Smooth muscle cell (in vitro differentiated cells): ENCODE measurements around the gene FARP1. TPM values are rescaled to one million over a fixed set of nuclear protein-coding genes. Genes with fewer than 3 reads are reported as not detected.

Source experiments
- DNase-seq: peaks from one replicate; lab custom pipeline; 2025; ENCODE audit not compliant: unreplicated experiment; lab: John Stamatoyannopoulos, UW
- H2AFZ ChIP-seq: fragments of 200-600 bp; sonication (generic); 2 replicates; pipeline ENCODE4 v1.6.0; 2016; ENCODE audit warnings: antibody characterized with exemption, low read depth, mild to moderate bottlenecking
- H3F3A ChIP-seq: fragments of 200-600 bp; sonication (generic); 2 replicates; pipeline ENCODE4 v1.6.0; 2017; ENCODE audit warnings: antibody characterized with exemption, low read depth
- H3K27ac ChIP-seq: fragments of 200-600 bp; sonication (generic); 2 replicates; pipeline ENCODE4 v1.5.1; 2016; ENCODE audit warnings: low read depth, mild to moderate bottlenecking
- H3K27me3 ChIP-seq: fragments of 200-600 bp; sonication (generic); 2 replicates; pipeline ENCODE4 v1.6.1; 2016; ENCODE audit warnings: low read depth, mild to moderate bottlenecking
- H3K36me3 ChIP-seq: fragments of 200-600 bp; sonication (generic); 2 replicates; pipeline ENCODE4 v1.5.1; 2016; ENCODE audit warnings: low read depth
- H3K4me1 ChIP-seq: fragments of 200-600 bp; sonication (generic); 2 replicates; pipeline ENCODE4 v1.5.1; 2016; ENCODE audit warnings: low read depth
- H3K4me2 ChIP-seq: fragments of 200-600 bp; sonication (generic); 2 replicates; pipeline ENCODE4 v1.6.0; 2016; ENCODE audit warnings: mild to moderate bottlenecking
- H3K4me3 ChIP-seq: fragments of 200-600 bp; sonication (generic); 2 replicates; pipeline ENCODE4 v1.5.1; 2016; ENCODE audit warnings: mild to moderate bottlenecking
- H3K79me2 ChIP-seq: fragments of 200-600 bp; sonication (generic); 2 replicates; pipeline ENCODE4 v1.6.0; 2016; ENCODE audit warnings: low read depth, mild to moderate bottlenecking
- H3K9ac ChIP-seq: fragments of 200-600 bp; sonication (generic); 2 replicates; pipeline ENCODE4 v1.6.0; 2016; ENCODE audit warnings: low read depth
- H3K9me3 ChIP-seq: fragments of 200-600 bp; sonication (generic); replicated peaks from 2 replicates; pipeline ENCODE4 v1.5.1; 2016; ENCODE audit warnings: low read depth
- H4K20me1 ChIP-seq: fragments of 200-600 bp; sonication (generic); 2 replicates; pipeline ENCODE4 v1.6.0; 2016; ENCODE audit warnings: low read depth
- CTCF ChIP-seq: fragments of 200-600 bp; sonication (generic); IDR thresholded peaks from 2 replicates; pipeline ENCODE4 v1.5.1; 2017; ENCODE audit warnings: borderline replicate concordance, mild to moderate bottlenecking, antibody characterized with exemption; ENCODE audit not compliant: insufficient read depth, poor library complexity, severe bottlenecking
- WGBS: methylation state at CpG from one replicate; pipeline ENCODE4 v1.1.7; 2016; ENCODE audit warnings: low lambda C conversion rate; 5-methylcytosine and 5-hydroxymethylcytosine counted together
- polyA plus RNA-seq: library from polyadenylated mRNA; unstranded; fragments of >200 nt; fragmentation: Nextera tagmentation; extraction: Ambion mirVana; gene quantifications from 2 replicates; pipeline ENCODE4 v1.2.1, GENCODE V29; 2016
- total RNA-seq: library from RNA; depleted of rRNA; stranded (reverse); fragments of >200 nt; gene quantifications from 2 replicates; pipeline ENCODE4 v1.2.3, GENCODE V29; 2014

FARP1 gene
- total and polyA plus RNA-seq, 2 experiments from 2014 or later: 59.4 to 104 TPM

GRCh38 chr13:98254513-98254912, 111.6 kb downstream of the FARP1 start:
- TF ChIP-seq CTCF: no peak
- Histone ChIP-seq H2AFZ (no peak overlapping the region), H3K4me1 (peaks cover 17% of the 10 kb centered on the region), H3F3A (peaks cover 7% of the 10 kb centered on the region), H3K4me3 (no peak overlapping the region), H3K4me2 (peak overlapping the region; percentile 75), H3K27ac (peak overlapping the region; percentile 87), H3K27me3 (no peaks in the 10 kb centered on the region), H4K20me1 (no peaks in the 10 kb centered on the region), H3K9ac (no peak overlapping the region), H3K79me2 (peaks cover 52% of the 10 kb centered on the region), H3K9me3 (no peaks in the 10 kb centered on the region), H3K36me3 (no peaks in the 10 kb centered on the region)
- no peak for DNase-seq
- WGBS: 58% methylated on average over 2 of the region's 2 CpGs

DNA sequence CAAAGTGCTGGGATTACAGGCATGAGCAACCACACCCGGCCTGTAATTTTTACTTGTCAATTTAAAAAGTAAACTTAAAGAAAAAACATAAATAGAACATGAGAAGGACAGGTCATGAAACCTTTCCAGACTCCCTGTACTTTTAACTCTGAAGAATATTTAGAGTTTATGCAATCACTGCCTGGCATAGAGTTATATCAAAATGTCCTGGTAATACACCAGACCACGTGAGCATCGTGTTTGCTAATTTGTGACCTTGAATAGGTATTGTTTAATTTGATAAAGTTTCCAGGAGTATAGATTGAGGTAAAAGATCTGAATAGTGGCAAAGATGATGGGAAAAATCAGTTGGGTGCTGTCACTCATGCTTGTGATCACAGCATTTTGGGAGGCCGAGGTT, 115.3 kb downstream of the FARP1 start:
- no peak overlapping the region for H2AFZ ChIP-seq
- no peak for TF ChIP-seq CTCF
- H3K36me3 ChIP-seq: no peaks in the 10 kb centered on the region
- H3K79me2 ChIP-seq: peaks cover 62% of the 10 kb centered on the region
- no peaks in the 10 kb centered on the region for H3K9me3 ChIP-seq
- H3K4me3 ChIP-seq: no peak overlapping the region
- DNase-seq: no peak
- no peaks in the 10 kb centered on the region for H3K27me3 ChIP-seq
- no peak overlapping the region for H3K4me2 ChIP-seq
- peaks cover 27% of the 10 kb centered on the region for H3K4me1 ChIP-seq
- 100% methylated on average over 4 of the region's 4 CpGs for WGBS
- H4K20me1 ChIP-seq: peaks cover 11% of the 10 kb centered on the region
- no peak overlapping the region for H3K9ac ChIP-seq
- no peak overlapping the region for H3K27ac ChIP-seq
- no peaks in the 10 kb centered on the region for H3F3A ChIP-seq

DNA sequence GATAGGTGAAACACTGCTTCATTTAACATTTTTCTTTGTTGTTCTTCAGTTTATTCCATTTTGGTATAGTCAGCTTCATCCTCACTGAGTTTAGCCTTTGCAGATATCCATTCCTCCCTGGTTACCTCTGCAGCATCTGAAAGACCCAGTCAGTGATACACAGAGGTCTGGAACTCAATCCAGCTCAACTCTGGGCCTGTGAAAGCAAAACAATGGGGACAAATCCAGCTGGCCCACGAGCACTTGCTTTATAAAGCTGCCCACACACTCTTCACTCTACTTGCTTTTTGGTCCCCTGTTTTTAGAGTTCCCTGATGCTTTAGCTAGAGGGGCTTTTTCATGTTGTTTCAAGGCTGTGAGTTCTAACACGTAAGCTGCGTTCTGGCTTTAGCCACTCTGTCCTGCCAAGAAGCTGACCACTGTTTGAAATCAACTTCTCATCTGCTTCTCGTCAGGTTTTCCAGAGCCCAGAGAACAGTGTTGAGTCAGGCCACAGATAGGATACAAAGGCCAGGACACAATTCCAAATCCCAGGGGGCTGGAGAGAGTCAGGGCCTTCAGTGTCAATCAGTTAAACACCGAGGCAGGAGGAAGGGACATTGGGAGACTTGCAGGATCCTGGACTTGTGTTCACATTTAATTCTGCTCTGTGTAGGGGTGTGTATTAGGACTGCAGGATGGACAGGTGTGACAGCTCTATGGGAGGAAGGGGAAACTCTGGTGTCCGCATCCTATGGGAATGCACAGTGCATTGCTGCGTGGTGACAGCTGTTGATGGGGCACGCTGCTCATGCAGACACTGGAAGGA, 117.7 kb downstream of the FARP1 start:
- Histone ChIP-seq H3K27ac (peak overlapping the region; percentile 45), H3K36me3 (no peaks in the 10 kb centered on the region), H3K4me2 (no peak overlapping the region), H3K4me3 (no peak overlapping the region), H3K27me3 (no peaks in the 10 kb centered on the region), H2AFZ (no peak overlapping the region), H4K20me1 (peaks cover 11% of the 10 kb centered on the region), H3F3A (no peaks in the 10 kb centered on the region), H3K79me2 (peaks cover 79% of the 10 kb centered on the region), H3K9ac (no peak overlapping the region), H3K4me1 (peaks cover 21% of the 10 kb centered on the region), H3K9me3 (no peaks in the 10 kb centered on the region)
- no peak for DNase-seq
- 59% methylated on average over 8 of the region's 8 CpGs for WGBS
- no peak for TF ChIP-seq CTCF
